Mammary epithelial cell (primary cell): ENCODE results near the gene C1orf198.

Experiments used
- CTCF ChIP-seq, 2 donors: IDR thresholded peaks in 1 of 2; conservative IDR thresholded peaks in 1 of 2; 2 replicates each; pipeline ENCODE4 v1.5.1; 2011 to 2012; ENCODE audit warnings: inconsistent platforms in 2 of 2, low read length in 2 of 2, mild to moderate bottlenecking in 2 of 2, control low read depth in 1 of 2, low read depth in 1 of 2; ENCODE audit not compliant: insufficient read depth in 1 of 2; ENCODE audit errors: extremely low read depth in 1 of 2
- EZH2 ChIP-seq: IDR thresholded peaks from 2 replicates; pipeline ENCODE4 v1.6.1; 2012; ENCODE audit warnings: low read length, inconsistent platforms, borderline replicate concordance

DNA sequence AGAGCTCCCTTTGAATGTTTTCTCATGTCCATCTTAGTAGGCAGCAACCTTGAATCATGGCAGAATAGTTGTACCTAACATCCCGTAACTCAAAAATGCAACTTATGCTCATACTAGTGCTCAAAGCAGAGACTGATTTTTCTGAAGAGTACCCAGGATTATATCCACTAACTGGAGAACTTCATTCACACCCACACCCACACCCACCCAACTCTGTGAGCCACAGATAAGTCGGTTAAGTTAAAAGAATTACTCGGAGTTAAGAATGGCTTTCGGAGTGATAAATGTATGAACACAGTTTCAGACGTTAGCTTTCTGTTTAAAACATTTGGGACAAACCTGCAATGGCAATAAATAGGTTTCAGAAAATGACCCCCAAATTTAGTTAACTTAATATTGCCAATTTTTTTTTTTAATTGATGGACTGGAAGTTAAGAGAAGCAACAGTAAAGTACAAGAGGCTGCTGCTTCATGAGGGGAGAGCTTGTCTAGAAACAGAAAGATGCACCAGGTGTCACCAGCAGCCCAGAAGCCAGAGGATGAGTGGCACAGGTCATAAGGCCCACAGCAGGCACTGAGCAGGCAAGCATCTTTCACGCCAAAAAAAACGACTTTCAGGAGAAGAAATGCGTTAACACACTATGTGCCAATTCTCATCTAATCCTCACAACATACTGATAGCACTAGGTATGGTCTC, 48.4 kb upstream of the C1orf198 start:
- TF ChIP-seq CTCF (conservative IDR thresholded peaks at IDR 0.05 in 1 of 2, IDR thresholded peaks at IDR 0.05 in 1 of 2; ENCODE audit: extremely low read depth in 1 of 2, insufficient read depth in 1 of 2, low read depth in 1 of 2, low read length in 2 of 2) = no peak
- TF ChIP-seq EZH2 = no peak
